ENCODE results near the gene AMN.

DNA sequence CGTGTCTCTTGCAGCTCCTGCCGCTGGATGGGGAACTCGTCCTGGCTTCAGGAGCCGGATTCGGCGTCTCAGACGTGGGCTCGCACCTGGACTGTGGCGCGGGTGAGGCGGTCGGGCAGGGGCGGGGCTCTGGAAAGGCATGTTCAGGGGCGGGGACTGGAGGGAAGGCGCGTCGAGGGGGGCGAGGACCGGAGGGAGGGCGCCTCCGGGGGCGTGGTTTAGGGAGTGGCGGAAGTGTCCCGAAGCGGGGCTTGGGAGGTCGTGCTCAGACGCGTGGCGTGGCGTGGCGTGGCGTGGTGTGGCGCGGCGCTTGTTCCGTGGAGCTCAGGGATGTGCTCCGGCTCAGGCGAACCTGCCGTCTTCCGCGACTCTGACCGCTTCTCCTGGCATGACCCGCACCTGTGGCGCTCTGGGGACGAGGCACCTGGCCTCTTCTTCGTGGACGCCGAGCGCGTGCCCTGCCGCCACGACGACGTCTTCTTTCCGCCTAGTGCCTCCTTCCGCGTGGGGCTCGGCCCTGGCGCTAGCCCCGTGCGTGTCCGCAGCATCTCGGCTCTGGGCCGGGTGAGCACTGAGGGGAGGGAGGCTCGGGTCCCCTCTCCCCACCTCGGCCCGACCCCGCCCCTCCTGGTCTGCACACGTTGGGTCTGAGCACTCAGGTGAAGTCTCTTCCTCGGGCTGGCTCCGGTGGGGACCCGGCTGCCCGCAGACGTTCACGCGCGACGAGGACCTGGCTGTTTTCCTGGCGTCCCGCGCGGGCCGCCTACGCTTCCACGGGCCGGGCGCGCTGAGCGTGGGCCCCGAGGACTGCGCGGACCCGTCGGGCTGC is 6.2 kb downstream of the AMN start:
- TF ChIP-seq TAF1 (IDR thresholded peaks at IDR 0.05; ENCODE audit: borderline replicate concordance, low read depth, low read length) (no peak), FOXM1 (IDR thresholded peaks at IDR 0.05; ENCODE audit: low read depth) (no peak), REST (IDR thresholded peaks at IDR 0.05; ENCODE audit: low read depth, low read length) (no peak), GABPA (IDR thresholded peaks at IDR 0.05; ENCODE audit: low read depth) (no peak), YY1 (IDR thresholded peaks at IDR 0.05; ENCODE audit: low read depth) (no peak), MXI1 (IDR thresholded peaks at IDR 0.05; ENCODE audit: low read depth, low read length) (no peak), NRF1 (IDR thresholded peaks at IDR 0.05; ENCODE audit: low read depth, low read length) (no peak), EZH2phosphoT487 (IDR thresholded peaks at IDR 0.05; ENCODE audit: borderline replicate concordance, low read depth) (no peak), SMC3 (IDR thresholded peaks at IDR 0.05; ENCODE audit: low read depth, low read length) (no peak)
- TF ChIP-seq, protein P1, sequence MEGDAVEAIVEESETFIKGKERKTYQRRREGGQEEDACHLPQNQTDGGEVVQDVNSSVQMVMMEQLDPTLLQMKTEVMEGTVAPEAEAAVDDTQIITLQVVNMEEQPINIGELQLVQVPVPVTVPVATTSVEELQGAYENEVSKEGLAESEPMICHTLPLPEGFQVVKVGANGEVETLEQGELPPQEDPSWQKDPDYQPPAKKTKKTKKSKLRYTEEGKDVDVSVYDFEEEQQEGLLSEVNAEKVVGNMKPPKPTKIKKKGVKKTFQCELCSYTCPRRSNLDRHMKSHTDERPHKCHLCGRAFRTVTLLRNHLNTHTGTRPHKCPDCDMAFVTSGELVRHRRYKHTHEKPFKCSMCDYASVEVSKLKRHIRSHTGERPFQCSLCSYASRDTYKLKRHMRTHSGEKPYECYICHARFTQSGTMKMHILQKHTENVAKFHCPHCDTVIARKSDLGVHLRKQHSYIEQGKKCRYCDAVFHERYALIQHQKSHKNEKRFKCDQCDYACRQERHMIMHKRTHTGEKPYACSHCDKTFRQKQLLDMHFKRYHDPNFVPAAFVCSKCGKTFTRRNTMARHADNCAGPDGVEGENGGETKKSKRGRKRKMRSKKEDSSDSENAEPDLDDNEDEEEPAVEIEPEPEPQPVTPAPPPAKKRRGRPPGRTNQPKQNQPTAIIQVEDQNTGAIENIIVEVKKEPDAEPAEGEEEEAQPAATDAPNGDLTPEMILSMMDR (IDR thresholded peaks at IDR 0.05), result no peak
- TF ChIP-seq, protein P2, sequence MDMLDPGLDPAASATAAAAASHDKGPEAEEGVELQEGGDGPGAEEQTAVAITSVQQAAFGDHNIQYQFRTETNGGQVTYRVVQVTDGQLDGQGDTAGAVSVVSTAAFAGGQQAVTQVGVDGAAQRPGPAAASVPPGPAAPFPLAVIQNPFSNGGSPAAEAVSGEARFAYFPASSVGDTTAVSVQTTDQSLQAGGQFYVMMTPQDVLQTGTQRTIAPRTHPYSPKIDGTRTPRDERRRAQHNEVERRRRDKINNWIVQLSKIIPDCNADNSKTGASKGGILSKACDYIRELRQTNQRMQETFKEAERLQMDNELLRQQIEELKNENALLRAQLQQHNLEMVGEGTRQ (IDR thresholded peaks at IDR 0.05; ENCODE audit: borderline replicate concordance, low read depth, low read length), result no peak
